ENCODE results near the gene STAC3. TPM values are rescaled to one million over a fixed set of nuclear protein-coding genes. Genes with fewer than 3 reads are reported as not detected.
A peak's percentile ranks its signal among the peaks of the same experiment; 100 is the strongest.

STAC3 gene
- total and polyA plus RNA-seq, 2 of the 8 experiments (the other 6 are each of a cell fraction or from before 2014, with no cell fraction given): 0.70 to 1.3 TPM

GRCh38 chr12:57213058-57213715 is 37.8 kb downstream of the STAC3 start:
- Histone ChIP-seq H3K4me3 (ENCODE audit: extremely low read depth in 1 of 4, insufficient read depth in 2 of 4, low read depth in 3 of 4, low read length in 4 of 4) (peak overlapping the region in 3 of 4 experiments; percentile 4 to 13 (median 12); a peak in 3 of 8 replicates), H3K56ac (replicated peaks; ENCODE audit: insufficient read length, low read depth, low read length) (no peak overlapping the region), H2BK15ac (ENCODE audit: low read length) (0 out of 2 replicates have a peak overlapping the region, but pooled peaks have one; percentile 88), H4K20me1 (replicated peaks in 1 of 2; ENCODE audit: control insufficient read depth in 1 of 2, insufficient read depth in 2 of 2, low read length in 2 of 2) (peaks cover 9 to 20% of the 10 kb centered on the region in 2 experiments), H4K5ac (ENCODE audit: insufficient read length, low read depth, low read length) (no peak overlapping the region), H3K9ac (replicated peaks in 1 of 4; ENCODE audit: extremely low read depth in 1 of 4, low read depth in 3 of 4, low read length in 3 of 4) (no peak overlapping the region), H2BK5ac (ENCODE audit: low read depth, low read length) (no peak overlapping the region), H3K23ac (ENCODE audit: insufficient read length) (no peak overlapping the region), H3K27me3 (replicated peaks in 1 of 4; ENCODE audit: control insufficient read depth in 3 of 4, extremely low read depth in 1 of 4, insufficient read depth in 3 of 4, low read length in 3 of 4) (peaks cover 33 to 44% (median 42%) of the 10 kb centered on the region in 4 experiments), H3K27ac (ENCODE audit: low read depth, low read length) (no peak overlapping the region), H2BK120ac (replicated peaks; ENCODE audit: low read depth, low read length) (no peak overlapping the region), H4K8ac (ENCODE audit: extremely low read depth, insufficient read depth, low read length) (peak overlapping the region; percentile 41; the same call in 1 of the 2 replicates), H2BK12ac (ENCODE audit: low read depth, low read length) (no peak overlapping the region), H3K23me2 (ENCODE audit: low read depth, low read length) (peaks cover 7% of the 10 kb centered on the region; the same call in 1 of the 2 replicates), H3K79me2 (ENCODE audit: control insufficient read depth in 1 of 2, insufficient read depth in 2 of 2, low read length in 2 of 2) (no peaks in the 10 kb centered on the region), H3K9me3 (ENCODE audit: insufficient read depth in 2 of 2, low read depth in 1 of 2, low read length in 1 of 2) (no peaks in the 10 kb centered on the region), H2BK20ac (ENCODE audit: low read length) (no peak overlapping the region), H2AK5ac (ENCODE audit: low read depth, low read length) (no peak overlapping the region), H3K18ac (ENCODE audit: extremely low read depth, low read length) (no peak overlapping the region), H3K79me1 (ENCODE audit: low read depth, low read length) (no peaks in the 10 kb centered on the region), H3K4ac (replicated peaks; ENCODE audit: insufficient read length, low read depth, low read length) (no peak overlapping the region), H3K36me3 (ENCODE audit: control insufficient read depth in 2 of 4, insufficient read depth in 4 of 4, low read length in 3 of 4) (peaks cover 5 to 36% (median 21%) of the 10 kb centered on the region in 4 experiments; a peak in 7 of 8 replicates), H3K4me2 (ENCODE audit: insufficient read depth in 1 of 2, low read depth in 2 of 2, low read length in 2 of 2) (peak overlapping the region; percentile 2 to 47), H2AFZ (ENCODE audit: low read length) (no peak overlapping the region), H3K4me1 (replicated peaks in 1 of 4; ENCODE audit: control insufficient read depth in 3 of 4, insufficient read depth in 4 of 4, low read length in 3 of 4) (peaks cover 9 to 35% (median 25%) of the 10 kb centered on the region in 4 experiments), H4K91ac (replicated peaks; ENCODE audit: insufficient read length, low read length) (no peak overlapping the region), H3K14ac (ENCODE audit: insufficient read length) (no peak overlapping the region)
- ChIA-PET POLR2A (ENCODE audit: partially characterized antibody) (interaction anchor here (0.8 to 8.8 kb wide), 15 partner anchors 9 to 102 kb away, joined by 3 to 686 read pairs (median 5); partner anchors contain the start of genes SHMT2 and STAT6), CTCF (ENCODE audit: partially characterized antibody) (interaction anchor here (0.6 to 10.1 kb wide), 39 partner anchors 10 to 486 kb away, joined by 3 to 726 read pairs (median 4); partner anchors contain the start of genes LRP1, SHMT2, STAC3 and STAT6)
- 4% methylated on average over 10 of the region's 16 CpGs; no CpG with 5 or more reads in 1 of the 2 experiments for WGBS, 2 experiments (ENCODE audit: extremely low coverage in 1 of 2, insufficient coverage in 1 of 2, insufficient read length in 1 of 2, insufficient replicate concordance in 2 of 2, low coverage in 1 of 2, low lambda C conversion rate in 2 of 2, missing lambda C conversion rate in 1 of 2)
- no peak for FAIRE-seq
- DNase-seq (ENCODE audit: low read depth in 1 of 2, low spot score in 2 of 2): peak in 1 of 2 experiments; percentile 92
- TF ChIP-seq SP2 (IDR thresholded peaks at IDR 0.05; ENCODE audit: low read length): no peak
- peak; percentile 44; the same call in 1 of the 2 replicates for TF ChIP-seq JUND (IDR thresholded peaks at IDR 0.05; ENCODE audit: low read length)
- peak; percentile 90 for TF ChIP-seq MAX (IDR thresholded peaks at IDR 0.05)
- TF ChIP-seq GTF2F1 (IDR thresholded peaks at IDR 0.05; ENCODE audit: borderline replicate concordance, low read depth, low read length): 0 out of 2 replicates have a peak, but pooled peaks have one; percentile 24
- TF ChIP-seq, protein P1, sequence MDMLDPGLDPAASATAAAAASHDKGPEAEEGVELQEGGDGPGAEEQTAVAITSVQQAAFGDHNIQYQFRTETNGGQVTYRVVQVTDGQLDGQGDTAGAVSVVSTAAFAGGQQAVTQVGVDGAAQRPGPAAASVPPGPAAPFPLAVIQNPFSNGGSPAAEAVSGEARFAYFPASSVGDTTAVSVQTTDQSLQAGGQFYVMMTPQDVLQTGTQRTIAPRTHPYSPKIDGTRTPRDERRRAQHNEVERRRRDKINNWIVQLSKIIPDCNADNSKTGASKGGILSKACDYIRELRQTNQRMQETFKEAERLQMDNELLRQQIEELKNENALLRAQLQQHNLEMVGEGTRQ (IDR thresholded peaks at IDR 0.05; ENCODE audit: low read length): no peak
- TF ChIP-seq EZH2 (IDR thresholded peaks at IDR 0.05; ENCODE audit: low read depth, low read length, severe bottlenecking): no peak
- no peak for TF ChIP-seq POLR2AphosphoS5 (IDR thresholded peaks at IDR 0.05; ENCODE audit: low read depth, low read length)
